Mucosa of stomach (tissue), 1 donor: ENCODE data around the gene NLN.
"Not testable (repeated sequence)": the region's sequence is repeated elsewhere in the genome, so short reads cannot be mapped to it uniquely, and the experiment has no call there.

ENCODE experiments used
- H3K27me3 ChIP-seq: one replicate; pipeline ENCODE4 v1.7.0; 2013; ENCODE audit warnings: mild to moderate bottlenecking, low read length; ENCODE audit not compliant: control insufficient read depth, insufficient read depth
- H3K36me3 ChIP-seq: one replicate; pipeline ENCODE4 v1.7.0; 2013; ENCODE audit warnings: low read length; ENCODE audit not compliant: control insufficient read depth, insufficient read depth
- H3K4me1 ChIP-seq: one replicate; pipeline ENCODE4 v1.7.0; 2013; ENCODE audit warnings: mild to moderate bottlenecking, low read length; ENCODE audit not compliant: control insufficient read depth, insufficient read depth
- H3K4me3 ChIP-seq: one replicate; pipeline ENCODE4 v1.7.0; 2013; ENCODE audit warnings: low read length
- H3K9ac ChIP-seq: one replicate; pipeline ENCODE4 v1.7.0; 2013; ENCODE audit warnings: mild to moderate bottlenecking, low read length, moderate library complexity
- H3K9me3 ChIP-seq: one replicate; pipeline ENCODE4 v1.7.0; 2013; ENCODE audit warnings: mild to moderate bottlenecking, low read length, moderate library complexity; ENCODE audit not compliant: control insufficient read depth
- donor health status: Pancreatic carcinoma.

The NLN gene

GRCh38 chr5:65765582-65765981, 43.6 kb downstream of the NLN start:
- Histone ChIP-seq H3K9ac (no peak overlapping the region), H3K27me3 (no peaks in the 10 kb centered on the region)

GRCh38 chr5:65766175-65766574, 44.2 kb downstream of the NLN start:
- Histone ChIP-seq H3K27me3 (no peaks in the 10 kb centered on the region), H3K9ac (no peak overlapping the region), H3K9me3 (no peaks in the 10 kb centered on the region), H3K36me3 (no peaks in the 10 kb centered on the region), H3K4me1 (no peaks in the 10 kb centered on the region), H3K4me3 (no peak overlapping the region)

More at GRCh38 chr5:65765582-65765981, 43.6 kb downstream of the NLN start:
- Histone ChIP-seq H3K9me3 (no peaks in the 10 kb centered on the region), H3K4me1 (no peaks in the 10 kb centered on the region), H3K36me3 (no peaks in the 10 kb centered on the region), H3K4me3 (no peak overlapping the region)

- H3K36me3 ChIP-seq = no peaks in the 10 kb centered on the region
- no peak overlapping the region for H3K9ac ChIP-seq
- H3K4me3 ChIP-seq = no peak overlapping the region
- no peaks in the 10 kb centered on the region for H3K27me3 ChIP-seq
- no peaks in the 10 kb centered on the region for H3K9me3 ChIP-seq
- H3K4me1 ChIP-seq = no peaks in the 10 kb centered on the region
Observed at GRCh38 chr5:65766781-65767180, 44.8 kb downstream of the NLN start.

DNA sequence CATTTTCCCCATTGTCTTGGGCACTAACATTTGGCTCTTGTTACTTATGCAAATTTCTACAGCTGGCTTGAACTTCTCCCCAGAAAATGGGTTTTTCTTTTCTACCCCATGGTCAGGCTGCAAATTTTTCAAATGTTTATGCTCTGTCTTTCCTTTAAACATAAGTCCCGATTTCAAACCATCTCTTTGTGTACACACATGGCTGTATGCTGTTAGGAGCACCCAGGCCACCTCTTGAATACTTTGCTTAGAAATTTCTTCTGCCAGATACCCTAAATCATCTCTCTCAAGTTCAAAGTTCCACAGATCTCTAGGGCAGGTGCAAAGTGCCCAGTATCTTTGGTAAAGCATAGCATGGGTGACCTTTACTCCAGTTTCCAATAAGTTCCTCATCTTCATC, 45.6 kb downstream of the NLN start:
- H3K36me3 ChIP-seq = no peaks in the 10 kb centered on the region
- no peak overlapping the region for H3K9ac ChIP-seq
- H3K27me3 ChIP-seq = no peaks in the 10 kb centered on the region
- H3K4me1 ChIP-seq = no peaks in the 10 kb centered on the region
- H3K9me3 ChIP-seq = no peaks in the 10 kb centered on the region
- no peak overlapping the region for H3K4me3 ChIP-seq

DNA sequence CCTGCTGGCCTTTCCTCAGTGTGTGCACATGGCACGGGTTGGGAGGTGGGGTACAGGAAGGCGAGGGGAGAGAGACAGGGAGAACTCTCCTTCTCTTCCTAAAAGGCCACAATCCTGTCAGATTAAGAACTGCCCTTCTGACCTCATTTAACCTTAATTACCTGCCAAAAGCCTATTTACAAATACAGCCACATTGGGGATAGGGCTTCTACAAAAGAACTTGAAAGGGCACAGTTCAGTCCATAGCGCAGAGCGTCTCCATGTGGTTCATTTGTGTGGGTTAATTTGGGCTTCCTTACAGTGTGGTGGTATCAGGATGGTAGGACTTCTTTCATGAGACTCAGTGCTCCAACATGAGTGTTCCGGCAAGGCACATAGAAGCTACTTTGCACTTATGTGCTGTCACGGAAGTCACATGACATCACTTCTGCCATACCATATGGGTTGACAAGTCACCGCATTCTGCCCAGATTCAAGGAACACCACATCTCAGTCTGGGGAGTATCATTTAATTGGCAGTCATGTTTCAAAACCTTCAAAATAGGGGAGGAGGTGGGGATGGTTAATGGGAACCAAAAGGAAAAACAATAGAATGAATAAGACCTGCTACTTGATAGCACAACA, 46.8 kb downstream of the NLN start:
- Histone ChIP-seq H3K36me3 (no peaks in the 10 kb centered on the region), H3K4me1 (no peaks in the 10 kb centered on the region), H3K9me3 (no peaks in the 10 kb centered on the region), H3K4me3 (no peak overlapping the region), H3K27me3 (no peaks in the 10 kb centered on the region), H3K9ac (no peak overlapping the region)

GRCh38 chr5:65769539-65769938, 47.5 kb downstream of the NLN start:
- Histone ChIP-seq H3K36me3 (no peaks in the 10 kb centered on the region), H3K9me3 (no peaks in the 10 kb centered on the region), H3K4me3 (no peak overlapping the region), H3K9ac (no peak overlapping the region), H3K27me3 (no peaks in the 10 kb centered on the region), H3K4me1 (no peaks in the 10 kb centered on the region)

GRCh38 chr5:65771266-65771665, 49.3 kb downstream of the NLN start:
- Histone ChIP-seq H3K4me1 (no peaks in the 10 kb centered on the region), H3K4me3 (no peak overlapping the region), H3K36me3 (no peaks in the 10 kb centered on the region), H3K9ac (no peak overlapping the region), H3K27me3 (no peaks in the 10 kb centered on the region), H3K9me3 (no peaks in the 10 kb centered on the region)

- H3K4me1 ChIP-seq, H3K36me3 ChIP-seq, H3K27me3 ChIP-seq, H3K4me3 ChIP-seq, H3K9me3 ChIP-seq, H3K9ac ChIP-seq: not testable (repeated sequence)
Observed at GRCh38 chr5:65772963-65773362, 51.0 kb downstream of the NLN start.

- Histone ChIP-seq H3K9me3 (no peaks in the 10 kb centered on the region), H3K27me3 (no peaks in the 10 kb centered on the region), H3K36me3 (no peaks in the 10 kb centered on the region), H3K4me3 (no peak overlapping the region), H3K4me1 (no peaks in the 10 kb centered on the region), H3K9ac (no peak overlapping the region)
Observed at GRCh38 chr5:65774346-65774745, 52.3 kb downstream of the NLN start.

- H3K36me3 ChIP-seq = no peaks in the 10 kb centered on the region
- H3K9ac ChIP-seq = no peak overlapping the region
Observed at GRCh38 chr5:65775476-65775875, 53.5 kb downstream of the NLN start.

GRCh38 chr5:65776441-65777141, 54.6 kb downstream of the NLN start:
- Histone ChIP-seq H3K36me3 (no peaks in the 10 kb centered on the region), H3K9me3 (no peaks in the 10 kb centered on the region), H3K27me3 (no peaks in the 10 kb centered on the region), H3K4me1 (no peaks in the 10 kb centered on the region), H3K9ac (no peak overlapping the region), H3K4me3 (no peak overlapping the region)

More at GRCh38 chr5:65775476-65775875, 53.5 kb downstream of the NLN start:
- Histone ChIP-seq H3K9me3 (no peaks in the 10 kb centered on the region), H3K27me3 (no peaks in the 10 kb centered on the region), H3K4me1 (no peaks in the 10 kb centered on the region), H3K4me3 (no peak overlapping the region)

GRCh38 chr5:65778126-65778525, 56.1 kb downstream of the NLN start:
- no peaks in the 10 kb centered on the region for H3K4me1 ChIP-seq
- no peak overlapping the region for H3K9ac ChIP-seq
- no peaks in the 10 kb centered on the region for H3K27me3 ChIP-seq
- no peak overlapping the region for H3K4me3 ChIP-seq
- no peaks in the 10 kb centered on the region for H3K9me3 ChIP-seq
- no peaks in the 10 kb centered on the region for H3K36me3 ChIP-seq
